GM12878 (cell line): ENCODE data around the gene MAFF. TPM values are rescaled to one million over a fixed set of nuclear protein-coding genes. Genes with fewer than 3 reads are reported as not detected.

Source experiments
- ATAC-seq: fragments of 200-7000 bp; cut with Tn5 transposase; 3 replicates; pipeline ENCODE4 v1.9.1; 2020; ENCODE audit warnings: mild to moderate bottlenecking, moderate library complexity
- BruUV-seq: library from RNA; stranded (reverse); fragments of 400-500 nt; replicated peaks from 2 replicates; lab custom pipeline; 2021; lab: Mats Ljungman, UMichigan
- CTCF ChIA-PET: fragments of 300-600 bp; sonication (Branson Sonifier 250); formaldehyde crosslinking; extraction: SDS; loops from one replicate; lab custom pipeline; 2021; ENCODE audit warnings: inconsistent platforms; lab: Yijun Ruan, JAX
- POLR2A ChIA-PET: fragments of 350-600 bp; formaldehyde crosslinking; extraction: SDS; loops from one replicate; lab custom pipeline; 2021; ENCODE audit warnings: inconsistent platforms; lab: Charles Lee
- RAD21 ChIA-PET: fragments of 300-600 bp; sonication (Branson Sonifier 250); formaldehyde crosslinking; loops from one replicate; lab custom pipeline; 2023; ENCODE audit warnings: antibody characterized with exemption; ENCODE audit not compliant: unreplicated experiment; lab: Charles Lee
- SMC1A ChIA-PET: fragments of 300-600 bp; sonication (Branson Sonifier 250); formaldehyde crosslinking; loops from one replicate; lab custom pipeline; 2023; ENCODE audit not compliant: unreplicated experiment, uncharacterized antibody; lab: Charles Lee
- DNase-seq: peaks from one replicate; pipeline ENCODE4 v3.0.0-alpha.2; 2011; ENCODE audit warnings: low read depth, low spot score
- FAIRE-seq: peaks from 3 replicates; lab custom pipeline; 2011; peaks lifted over from hg19 to GRCh38; lab: Jason Lieb, UNC
- H2AFZ ChIP-seq: 2 replicates; pipeline ENCODE4 v1.6.0; 2011; ENCODE audit warnings: low read depth, low read length, control low read depth; ENCODE audit not compliant: control insufficient read depth
- H3K27ac ChIP-seq: 2 replicates; pipeline ENCODE4 v1.5.1; 2011; ENCODE audit warnings: control low read depth; ENCODE audit not compliant: control insufficient read depth, insufficient read depth
- H3K27me3 ChIP-seq, 2 experiments: replicated peaks in 1 of 2; 2 replicates each; pipeline versions ENCODE4 v1.6.0 to v1.6.1; 2011; ENCODE audit warnings: low read length in 1 of 2; ENCODE audit not compliant: control insufficient read depth in 2 of 2, insufficient read depth in 2 of 2
- H3K36me3 ChIP-seq, 2 experiments: 2 replicates each; pipeline ENCODE4 v1.5.1; 2011; ENCODE audit warnings: low read length in 1 of 2; ENCODE audit not compliant: control insufficient read depth in 2 of 2, insufficient read depth in 2 of 2
- H3K4me1 ChIP-seq: 2 replicates; pipeline ENCODE4 v1.6.1; 2011; ENCODE audit warnings: mild to moderate bottlenecking, low read length, moderate library complexity, mixed read lengths; ENCODE audit not compliant: control insufficient read depth, insufficient read depth
- H3K4me2 ChIP-seq: 2 replicates; pipeline ENCODE4 v1.6.0; 2011; ENCODE audit warnings: control low read depth; ENCODE audit not compliant: control insufficient read depth, insufficient read depth
- H3K4me3 ChIP-seq: fragments of 200-600 bp; sonication (generic); 2 replicates; pipeline ENCODE4 v1.5.1; 2016
- H3K79me2 ChIP-seq: 2 replicates; pipeline ENCODE4 v1.6.0; 2011; ENCODE audit warnings: low read length; ENCODE audit not compliant: control insufficient read depth, insufficient read depth
- H3K9ac ChIP-seq: 2 replicates; pipeline ENCODE4 v1.8.0; 2011; ENCODE audit warnings: low read length, control low read depth, mixed read lengths; ENCODE audit not compliant: control insufficient read depth, insufficient read depth
- H3K9me3 ChIP-seq: replicated peaks from 3 replicates; pipeline ENCODE4 v1.5.1; 2011; ENCODE audit warnings: mild to moderate bottlenecking, low read length; ENCODE audit not compliant: control insufficient read depth, insufficient read depth
- H4K20me1 ChIP-seq: 2 replicates; pipeline ENCODE4 v1.6.0; 2011; ENCODE audit not compliant: control insufficient read depth, insufficient read depth
- ATF3 ChIP-seq: IDR thresholded peaks from 2 replicates; pipeline ENCODE4 v1.6.1; 2011; ENCODE audit warnings: low read depth, mild to moderate bottlenecking, low read length, moderate library complexity, borderline replicate concordance; ENCODE audit errors: extremely low read depth
- ATF7 ChIP-seq: fragments of 450-650 bp; IDR thresholded peaks from 2 replicates; pipeline ENCODE4 v1.6.1; 2016; ENCODE audit warnings: low read depth, mild to moderate bottlenecking
- BCLAF1 ChIP-seq: fragments of 450-650 bp; IDR thresholded peaks from 2 replicates; pipeline ENCODE4 v1.6.1; 2017; ENCODE audit warnings: antibody characterized with exemption, mild to moderate bottlenecking, moderate library complexity
- CHD1 ChIP-seq: IDR thresholded peaks from 2 replicates; pipeline ENCODE4 v1.6.1; 2012; ENCODE audit warnings: low read depth, low read length, improper control_type of control experiment
- CHD2 ChIP-seq: IDR thresholded peaks from 2 replicates; pipeline ENCODE4 v1.6.1; 2011; ENCODE audit warnings: low read depth, low read length, improper control_type of control experiment, borderline replicate concordance
- CREB1 ChIP-seq: IDR thresholded peaks from 2 replicates; pipeline ENCODE4 v1.6.1; 2012; ENCODE audit warnings: low read depth, mild to moderate bottlenecking, inconsistent platforms
- EED ChIP-seq: sonication (generic); IDR thresholded peaks from 2 replicates; pipeline ENCODE4 v1.6.1; 2016; ENCODE audit warnings: antibody characterized with exemption, low read depth
- EZH2 ChIP-seq: IDR thresholded peaks from 2 replicates; pipeline ENCODE4 v1.6.1; 2012; ENCODE audit warnings: low read depth, mild to moderate bottlenecking, control low read depth, inconsistent platforms, low read length, borderline replicate concordance; ENCODE audit not compliant: control insufficient read depth
- FOXM1 ChIP-seq: IDR thresholded peaks from 2 replicates; pipeline ENCODE4 v1.6.1; 2012; ENCODE audit warnings: low read depth, mild to moderate bottlenecking, inconsistent platforms, low read length, moderate library complexity
- JUNB ChIP-seq: IDR thresholded peaks from 2 replicates; pipeline ENCODE4 v1.6.1; 2016; ENCODE audit warnings: antibody characterized with exemption, mild to moderate bottlenecking
- KDM1A ChIP-seq: fragments of 200-600 bp; sonication (generic); IDR thresholded peaks from 2 replicates; pipeline ENCODE4 v1.6.1; 2016; ENCODE audit warnings: borderline replicate concordance
- MYB ChIP-seq: fragments of 150-350 bp; IDR thresholded peaks from 2 replicates; pipeline ENCODE4 v1.6.1; 2014; ENCODE audit warnings: mild to moderate bottlenecking, low read depth, low read length, borderline replicate concordance
- PAX8 ChIP-seq: fragments of 450-650 bp; IDR thresholded peaks from 2 replicates; pipeline ENCODE4 v1.6.1; 2017; ENCODE audit warnings: mild to moderate bottlenecking, moderate library complexity
- POLR2A ChIP-seq: IDR thresholded peaks from 2 replicates; pipeline ENCODE4 v1.6.1; 2011; ENCODE audit warnings: low read depth, mild to moderate bottlenecking, low read length
- SMC3 ChIP-seq: IDR thresholded peaks from 2 replicates; pipeline ENCODE4 v1.6.1; 2011; ENCODE audit warnings: low read length, improper control_type of control experiment, borderline replicate concordance
- TCF3 ChIP-seq: IDR thresholded peaks from 2 replicates; pipeline ENCODE4 v1.6.1; 2012; ENCODE audit warnings: low read depth, mild to moderate bottlenecking, low read length, borderline replicate concordance; ENCODE audit not compliant: insufficient read depth
- ZZZ3 ChIP-seq: IDR thresholded peaks from 2 replicates; pipeline ENCODE4 v1.6.1; 2011; ENCODE audit warnings: low read depth; ENCODE audit not compliant: control insufficient read depth, insufficient read length
- WGBS: methylation state at CpG from one replicate; pipeline ENCODE4 v1.1.6; 2016; ENCODE audit warnings: low lambda C conversion rate; ENCODE audit not compliant: insufficient replicate concordance, insufficient coverage; ENCODE audit errors: missing lambda C conversion rate; 5-methylcytosine and 5-hydroxymethylcytosine counted together
- in situ Hi-C: fragments of 300-500 bp; cut with MboI; formaldehyde crosslinking; loops from 9 replicates; pipeline ENCODE4 v1.14.3; 2018; ENCODE audit warnings: mixed read lengths
- intact Hi-C: fragments of 100-400 bp; cut with micrococcal nuclease; formaldehyde crosslinking; loops from one replicate; pipeline ENCODE4 v1.14.2; 2022; ENCODE audit not compliant: unreplicated experiment
- polyA plus RNA-seq, 11 experiments: library from polyadenylated mRNA; depleted of rRNA in 4 of 11; unstranded in 6 of 11; stranded (reverse) in 5 of 11; fragments of >200 nt; fragmentation: Nextera tagmentation in 4 of 11; fragmentation: Illumina TruSeq in 1 of 11; extraction: Ambion mirVana in 4 of 11; extraction: Trizol in 1 of 11; gene quantifications; 1 replicate in 1 of 11; 2 replicates in 10 of 11; pipeline versions ENCODE4 v1.2.1 to v1.2.3, GENCODE V29; 2011 to 2016; ENCODE audit warnings: inconsistent platforms in 2 of 11, missing spikeins in 2 of 11, low read depth in 1 of 11
- total RNA-seq, 4 experiments: library from RNA; depleted of rRNA in 3 of 4; stranded (reverse); fragments of >200 nt in 3 of 4; fragmentation: Illumina TruSeq in 1 of 4; extraction: Trizol in 1 of 4; gene quantifications; 2 replicates each; pipeline versions ENCODE4 v1.2.1 to v1.2.3, GENCODE V29; 2013 to 2021

The MAFF gene
- total and polyA plus RNA-seq, 10 of the 15 experiments (the other 5 are each of a cell fraction or from before 2014, with no cell fraction given) = 0.22 to 2.3 (median 0.81) TPM; not detected in 1

GRCh38 chr22:38258895-38259294 lies 57.1 kb downstream of the MAFF start:
- Histone ChIP-seq H3K79me2 (peaks cover 4% of the 10 kb centered on the region), H3K4me1 (peaks cover 32% of the 10 kb centered on the region), H4K20me1 (no peaks in the 10 kb centered on the region), H3K4me2 (no peak overlapping the region), H3K9me3 (no peaks in the 10 kb centered on the region), H3K36me3 (no peaks in the 10 kb centered on the region), H2AFZ (no peak overlapping the region), H3K9ac (no peak overlapping the region), H3K27me3 (no peaks in the 10 kb centered on the region)
- FAIRE-seq (no peak), ATAC-seq (no peak), DNase-seq (no peak)
- RAD21 ChIA-PET = no interaction called here
- POLR2A ChIA-PET = no interaction called here
- SMC1A ChIA-PET = interaction anchor here (1.0 to 1.6 kb wide), 2 partner anchors 11 to 145 kb away, joined by 3 to 4 read pairs; no protein-coding TSS in a partner anchor
- WGBS = 96% methylated on average over 8 of the region's 8 CpGs
- in situ Hi-C loops = no loop called here
- CTCF ChIA-PET = no interaction called here
- BruUV-seq = no TSS peak
- no peak for TF ChIP-seq POLR2A
- no peak for TF ChIP-seq PAX8
- no peak for TF ChIP-seq CREB1
- no peak for TF ChIP-seq ZZZ3
- TF ChIP-seq ATF7 = no peak
- no peak for TF ChIP-seq FOXM1
- no peak for TF ChIP-seq CHD2
- TF ChIP-seq, all 136 proteins: peak for 0
- Histone ChIP-seq H3K27ac (no peak overlapping the region), H3K4me3 (no peak overlapping the region)
- intact Hi-C loops = no loop called here

GRCh38 chr22:38259370-38259769 lies 57.6 kb downstream of the MAFF start:
- no peak overlapping the region for H3K27ac ChIP-seq
- H3K79me2 ChIP-seq = peaks cover 4% of the 10 kb centered on the region
- ChIA-PET RAD21 (interaction anchor here (2.4 kb wide), 1 partner anchor 81 kb away, joined by 9 read pairs; no protein-coding TSS in a partner anchor), POLR2A (no interaction called here), SMC1A (interaction anchor here (1.0 to 1.6 kb wide), 2 partner anchors 11 to 145 kb away, joined by 3 to 4 read pairs; no protein-coding TSS in a partner anchor), CTCF (interaction anchor here (1.8 kb wide), 1 partner anchor 11 kb away, joined by 4 read pairs; no protein-coding TSS in a partner anchor)
- H3K9me3 ChIP-seq = no peaks in the 10 kb centered on the region
- no peak for ATAC-seq
- no peak for DNase-seq
- peaks cover 32% of the 10 kb centered on the region for H3K4me1 ChIP-seq
- no TSS peak for BruUV-seq
- intact Hi-C loops (no loop called here), in situ Hi-C loops (no loop called here)
- WGBS = 95% methylated on average over 8 of the region's 8 CpGs
- no peaks in the 10 kb centered on the region for H3K36me3 ChIP-seq
- H3K9ac ChIP-seq = no peak overlapping the region
- H3K4me3 ChIP-seq = no peak overlapping the region
- FAIRE-seq = no peak
- H4K20me1 ChIP-seq = no peaks in the 10 kb centered on the region
- no peaks in the 10 kb centered on the region for H3K27me3 ChIP-seq
- no peak overlapping the region for H3K4me2 ChIP-seq
- no peak overlapping the region for H2AFZ ChIP-seq
- TF ChIP-seq KDM1A = no peak
- TF ChIP-seq JUNB = no peak
- no peak for TF ChIP-seq CHD1
- TF ChIP-seq BCLAF1 = no peak
- no peak for TF ChIP-seq TCF3
- no peak for TF ChIP-seq EED
- no peak for TF ChIP-seq SMC3
- no peak for TF ChIP-seq ATF3
- TF ChIP-seq MYB = no peak
- no peak for TF ChIP-seq EZH2
